ENCODE results near the gene CORO2B.

Gene CORO2B

GRCh38 chr15:68559345-68560310, 19.2 kb upstream of the CORO2B start:
- peak; percentile 87 for DNase-seq
- H3K4me1 Mint-ChIP-seq (ENCODE audit: low read depth): peaks cover 17% of the 10 kb centered on the region
- H3K9me3 Mint-ChIP-seq: no peaks in the 10 kb centered on the region
- H3K27ac Mint-ChIP-seq: no peak overlapping the region
- H3K4me3 Mint-ChIP-seq: peak overlapping the region; percentile 67
- H3K36me3 Mint-ChIP-seq (ENCODE audit: low read depth): no peaks in the 10 kb centered on the region
- H3K27me3 Mint-ChIP-seq: peaks cover 57% of the 10 kb centered on the region

GRCh38 chr15:68560501-68561113, 18.2 kb upstream of the CORO2B start:
- no peak for DNase-seq
- no peak overlapping the region for H3K4me3 Mint-ChIP-seq
- H3K4me1 Mint-ChIP-seq (ENCODE audit: low read depth): peaks cover 17% of the 10 kb centered on the region
- H3K27me3 Mint-ChIP-seq: peaks cover 53% of the 10 kb centered on the region
- no peak overlapping the region for H3K27ac Mint-ChIP-seq
- H3K9me3 Mint-ChIP-seq: no peaks in the 10 kb centered on the region
- H3K36me3 Mint-ChIP-seq (ENCODE audit: low read depth): no peaks in the 10 kb centered on the region

- Mint-ChIP-seq H3K4me3 (no peak overlapping the region), H3K27me3 (peaks cover 47% of the 10 kb centered on the region), H3K27ac (no peak overlapping the region), H3K4me1 (ENCODE audit: low read depth) (peaks cover 17% of the 10 kb centered on the region), H3K9me3 (no peaks in the 10 kb centered on the region), H3K36me3 (ENCODE audit: low read depth) (no peaks in the 10 kb centered on the region)
- DNase-seq: peak; percentile 17
Observed at GRCh38 chr15:68561171-68561900, 17.5 kb upstream of the CORO2B start.

GRCh38 chr15:68561901-68562300, 16.9 kb upstream of the CORO2B start:
- DNase-seq: peak; percentile 15
- Mint-ChIP-seq H3K9me3 (no peaks in the 10 kb centered on the region), H3K4me1 (ENCODE audit: low read depth) (peaks cover 17% of the 10 kb centered on the region), H3K36me3 (ENCODE audit: low read depth) (no peaks in the 10 kb centered on the region), H3K27ac (no peak overlapping the region), H3K27me3 (peaks cover 42% of the 10 kb centered on the region), H3K4me3 (no peak overlapping the region)

- Mint-ChIP-seq H3K4me3 (no peak overlapping the region), H3K4me1 (ENCODE audit: low read depth) (peaks cover 10% of the 10 kb centered on the region), H3K27ac (no peak overlapping the region), H3K9me3 (no peaks in the 10 kb centered on the region), H3K36me3 (ENCODE audit: low read depth) (no peaks in the 10 kb centered on the region), H3K27me3 (peaks cover 32% of the 10 kb centered on the region)
- DNase-seq: no peak
Observed at GRCh38 chr15:68564173-68564572, 14.6 kb upstream of the CORO2B start.

GRCh38 chr15:68565234-68565633, 13.6 kb upstream of the CORO2B start:
- no peak overlapping the region for H3K27ac Mint-ChIP-seq
- DNase-seq: no peak
- H3K4me1 Mint-ChIP-seq (ENCODE audit: low read depth): peaks cover 3% of the 10 kb centered on the region
- H3K9me3 Mint-ChIP-seq: no peaks in the 10 kb centered on the region
- H3K36me3 Mint-ChIP-seq (ENCODE audit: low read depth): no peaks in the 10 kb centered on the region
- peaks cover 34% of the 10 kb centered on the region for H3K27me3 Mint-ChIP-seq
- no peak overlapping the region for H3K4me3 Mint-ChIP-seq

GRCh38 chr15:68565726-68566125, 13.1 kb upstream of the CORO2B start:
- peaks cover 33% of the 10 kb centered on the region for H3K27me3 Mint-ChIP-seq

GRCh38 chr15:68566377-68566954, 12.3 kb upstream of the CORO2B start:
- no peak overlapping the region for H3K27ac Mint-ChIP-seq
- DNase-seq: no peak
- H3K36me3 Mint-ChIP-seq (ENCODE audit: low read depth): no peaks in the 10 kb centered on the region
- H3K4me1 Mint-ChIP-seq (ENCODE audit: low read depth): no peaks in the 10 kb centered on the region
- no peak overlapping the region for H3K4me3 Mint-ChIP-seq
- peaks cover 36% of the 10 kb centered on the region for H3K27me3 Mint-ChIP-seq
- H3K9me3 Mint-ChIP-seq: no peaks in the 10 kb centered on the region

More at GRCh38 chr15:68565726-68566125, 13.1 kb upstream of the CORO2B start:
- Mint-ChIP-seq H3K36me3 (ENCODE audit: low read depth) (no peaks in the 10 kb centered on the region), H3K4me1 (ENCODE audit: low read depth) (no peaks in the 10 kb centered on the region), H3K9me3 (no peaks in the 10 kb centered on the region), H3K4me3 (no peak overlapping the region), H3K27ac (no peak overlapping the region)
- peak; percentile 14 for DNase-seq

GRCh38 chr15:68567345-68567744, 11.4 kb upstream of the CORO2B start:
- Mint-ChIP-seq H3K4me3 (no peak overlapping the region), H3K27ac (no peak overlapping the region), H3K9me3 (no peaks in the 10 kb centered on the region), H3K4me1 (ENCODE audit: low read depth) (no peaks in the 10 kb centered on the region), H3K27me3 (peaks cover 40% of the 10 kb centered on the region), H3K36me3 (ENCODE audit: low read depth) (no peaks in the 10 kb centered on the region)
- DNase-seq: no peak

GRCh38 chr15:68570974-68571373, 7.8 kb upstream of the CORO2B start:
- H3K4me1 Mint-ChIP-seq (ENCODE audit: low read depth): no peaks in the 10 kb centered on the region
- peaks cover 70% of the 10 kb centered on the region for H3K27me3 Mint-ChIP-seq
- H3K9me3 Mint-ChIP-seq: no peaks in the 10 kb centered on the region
- no peaks in the 10 kb centered on the region for H3K36me3 Mint-ChIP-seq (ENCODE audit: low read depth)
- no peak for DNase-seq
- H3K4me3 Mint-ChIP-seq: no peak overlapping the region
- no peak overlapping the region for H3K27ac Mint-ChIP-seq

- H3K4me1 Mint-ChIP-seq (ENCODE audit: low read depth): no peaks in the 10 kb centered on the region
- H3K4me3 Mint-ChIP-seq: no peak overlapping the region
- DNase-seq: no peak
- H3K36me3 Mint-ChIP-seq (ENCODE audit: low read depth): no peaks in the 10 kb centered on the region
- peaks cover 76% of the 10 kb centered on the region for H3K27me3 Mint-ChIP-seq
- no peaks in the 10 kb centered on the region for H3K9me3 Mint-ChIP-seq
- no peak overlapping the region for H3K27ac Mint-ChIP-seq
Observed at GRCh38 chr15:68571582-68571981, 7.2 kb upstream of the CORO2B start.

GRCh38 chr15:68572309-68572708, 6.5 kb upstream of the CORO2B start:
- no peak overlapping the region for H3K4me3 Mint-ChIP-seq
- no peaks in the 10 kb centered on the region for H3K9me3 Mint-ChIP-seq
- H3K27me3 Mint-ChIP-seq: peaks cover 79% of the 10 kb centered on the region
- H3K36me3 Mint-ChIP-seq (ENCODE audit: low read depth): no peaks in the 10 kb centered on the region
- H3K27ac Mint-ChIP-seq: no peak overlapping the region
- H3K4me1 Mint-ChIP-seq (ENCODE audit: low read depth): no peaks in the 10 kb centered on the region
- DNase-seq: peak; percentile 7

- no peaks in the 10 kb centered on the region for H3K36me3 Mint-ChIP-seq (ENCODE audit: low read depth)
- H3K4me3 Mint-ChIP-seq: no peak overlapping the region
- no peaks in the 10 kb centered on the region for H3K9me3 Mint-ChIP-seq
- H3K27ac Mint-ChIP-seq: no peak overlapping the region
- DNase-seq: peak; percentile 15
- H3K27me3 Mint-ChIP-seq: peaks cover 84% of the 10 kb centered on the region
- peaks cover 4% of the 10 kb centered on the region for H3K4me1 Mint-ChIP-seq (ENCODE audit: low read depth)
Observed at GRCh38 chr15:68572921-68573320, 5.9 kb upstream of the CORO2B start.

- Mint-ChIP-seq H3K9me3 (no peaks in the 10 kb centered on the region), H3K27me3 (peaks cover 83% of the 10 kb centered on the region), H3K27ac (no peak overlapping the region), H3K4me3 (no peak overlapping the region), H3K4me1 (ENCODE audit: low read depth) (peaks cover 7% of the 10 kb centered on the region), H3K36me3 (ENCODE audit: low read depth) (no peaks in the 10 kb centered on the region)
- no peak for DNase-seq
Observed at GRCh38 chr15:68574046-68574445, 4.7 kb upstream of the CORO2B start.

Data from activated T-cell treated with anti-CD3 and anti-CD28 coated beads, Interleukin-2, amount 50 U/mL, for 24 hours (primary cell).